HepG2 (cell line): ENCODE measurements around the gene GGA3. TPM values are rescaled to one million over a fixed set of nuclear protein-coding genes. Genes with fewer than 3 reads are reported as not detected.

ENCODE experiments used
- ARNT ChIP-seq: fragments of 450-650 bp; IDR thresholded peaks from 2 replicates; pipeline ENCODE4 v1.6.1; 2017
- ATRX ChIP-seq: sonication (generic); formaldehyde crosslinking; IDR thresholded peaks from 2 replicates; pipeline ENCODE4 v1.4.0; 2020; ENCODE audit warnings: missing genetic modification reagents, borderline replicate concordance
- CEBPG ChIP-seq: IDR thresholded peaks from 2 replicates; pipeline ENCODE4 v1.6.1; 2016
- HOXA7 ChIP-seq: sonication (generic); formaldehyde crosslinking; IDR thresholded peaks from 2 replicates; pipeline ENCODE4 v1.8.1; 2022; ENCODE audit warnings: mild to moderate bottlenecking, missing genetic modification reagents, moderate library complexity
- KLF16 ChIP-seq, 2 experiments: sonication (generic) in 1 of 2; formaldehyde crosslinking in 1 of 2; IDR thresholded peaks; 2 replicates each; pipeline versions ENCODE4 v1.6.1 to v1.8.0; 2016 to 2023; ENCODE audit warnings: missing genetic modification reagents in 2 of 2, missing compliant biosample characterization in 1 of 2
- NFYB ChIP-seq: sonication (generic); formaldehyde crosslinking; IDR thresholded peaks from 2 replicates; pipeline ENCODE4 v1.4.0; 2020; ENCODE audit warnings: missing genetic modification reagents
- ONECUT2 ChIP-seq: sonication (generic); formaldehyde crosslinking; IDR thresholded peaks from 2 replicates; pipeline ENCODE4 v1.4.0; 2020; ENCODE audit warnings: missing genetic modification reagents
- REL ChIP-seq: sonication (generic); formaldehyde crosslinking; conservative IDR thresholded peaks from 2 replicates; pipeline ENCODE4 v1.8.0; 2022; ENCODE audit warnings: mild to moderate bottlenecking, missing genetic modification reagents, moderate library complexity
- TARDBP ChIP-seq: sonication (generic); formaldehyde crosslinking; IDR thresholded peaks from 2 replicates; pipeline ENCODE4 v1.8.0; 2022; ENCODE audit warnings: mild to moderate bottlenecking, missing genetic modification reagents
- TCF7L2 ChIP-seq: IDR thresholded peaks from 2 replicates; pipeline ENCODE4 v1.6.1; 2011; ENCODE audit warnings: mild to moderate bottlenecking, low read depth, low read length, moderate library complexity
- ZC3H13 ChIP-seq: sonication (generic); formaldehyde crosslinking; IDR thresholded peaks from 2 replicates; pipeline ENCODE4 v1.8.1; 2023; ENCODE audit warnings: mild to moderate bottlenecking, missing genetic modification reagents, moderate library complexity
- ZFYVE20 ChIP-seq: sonication (generic); formaldehyde crosslinking; IDR thresholded peaks from 2 replicates; pipeline ENCODE4 v1.8.0; 2023; ENCODE audit warnings: low read depth, mild to moderate bottlenecking, moderate library complexity, missing genetic modification reagents, borderline replicate concordance
- ZNF441 ChIP-seq: sonication (generic); formaldehyde crosslinking; IDR thresholded peaks from 2 replicates; pipeline ENCODE4 v1.7.0; 2021; ENCODE audit warnings: missing genetic modification reagents, borderline replicate concordance
- ZNF550 ChIP-seq: sonication (generic); formaldehyde crosslinking; IDR thresholded peaks from 2 replicates; pipeline ENCODE4 v1.4.0; 2020; ENCODE audit warnings: mild to moderate bottlenecking, missing genetic modification reagents, borderline replicate concordance
- ZNF557 ChIP-seq: sonication (generic); formaldehyde crosslinking; IDR thresholded peaks from 2 replicates; pipeline ENCODE4 v1.4.0; 2020; ENCODE audit warnings: missing genetic modification reagents
- ZNF646 ChIP-seq: sonication (generic); formaldehyde crosslinking; IDR thresholded peaks from 2 replicates; pipeline ENCODE4 v1.9.0; 2021; ENCODE audit warnings: mild to moderate bottlenecking, missing genetic modification reagents
- ZNF720 ChIP-seq: sonication (generic); formaldehyde crosslinking; IDR thresholded peaks from 2 replicates; pipeline ENCODE4 v1.4.0; 2020; ENCODE audit warnings: missing genetic modification reagents
- ZSCAN9 ChIP-seq: IDR thresholded peaks from 2 replicates; pipeline ENCODE4 v1.6.1; 2016; ENCODE audit warnings: borderline replicate concordance
- polyA plus RNA-seq, 8 experiments: library from polyadenylated mRNA; depleted of rRNA in 3 of 8; stranded (reverse) in 7 of 8; unstranded in 1 of 8; fragments of >200 nt; fragmentation: Illumina TruSeq in 4 of 8; extraction: Trizol in 4 of 8; gene quantifications; 2 replicates each; pipeline versions ENCODE4 v1.2.1 to v1.2.3, GENCODE V29; 2011 to 2016; ENCODE audit warnings: low read depth in 4 of 8, missing spikeins in 1 of 8, mixed read lengths in 1 of 8; ENCODE audit not compliant: insufficient read depth in 1 of 8
- total RNA-seq, 5 experiments: library from RNA; depleted of rRNA; stranded (reverse); fragments of >200 nt; fragmentation: Illumina TruSeq; extraction: Trizol; gene quantifications; 2 replicates each; pipeline ENCODE4 v1.2.3, GENCODE V29; 2016; ENCODE audit warnings: low read depth in 1 of 5
- TF ChIP-seq, protein P1 (sequence below): sonication (generic); formaldehyde crosslinking; IDR thresholded peaks from 2 replicates; pipeline ENCODE4 v1.4.0; 2020; ENCODE audit warnings: missing genetic modification reagents; ENCODE audit errors: not compliant biosample characterization
- TF ChIP-seq, protein P2 (sequence below): sonication (generic); formaldehyde crosslinking; IDR thresholded peaks from 2 replicates; pipeline ENCODE4 v1.8.0; 2022; ENCODE audit warnings: mild to moderate bottlenecking, missing genetic modification reagents

Gene GGA3
- total and polyA plus RNA-seq, 2 of the 13 experiments (the other 11 are each of a cell fraction or from before 2014, with no cell fraction given) = 28.4 to 43.7 TPM

DNA sequence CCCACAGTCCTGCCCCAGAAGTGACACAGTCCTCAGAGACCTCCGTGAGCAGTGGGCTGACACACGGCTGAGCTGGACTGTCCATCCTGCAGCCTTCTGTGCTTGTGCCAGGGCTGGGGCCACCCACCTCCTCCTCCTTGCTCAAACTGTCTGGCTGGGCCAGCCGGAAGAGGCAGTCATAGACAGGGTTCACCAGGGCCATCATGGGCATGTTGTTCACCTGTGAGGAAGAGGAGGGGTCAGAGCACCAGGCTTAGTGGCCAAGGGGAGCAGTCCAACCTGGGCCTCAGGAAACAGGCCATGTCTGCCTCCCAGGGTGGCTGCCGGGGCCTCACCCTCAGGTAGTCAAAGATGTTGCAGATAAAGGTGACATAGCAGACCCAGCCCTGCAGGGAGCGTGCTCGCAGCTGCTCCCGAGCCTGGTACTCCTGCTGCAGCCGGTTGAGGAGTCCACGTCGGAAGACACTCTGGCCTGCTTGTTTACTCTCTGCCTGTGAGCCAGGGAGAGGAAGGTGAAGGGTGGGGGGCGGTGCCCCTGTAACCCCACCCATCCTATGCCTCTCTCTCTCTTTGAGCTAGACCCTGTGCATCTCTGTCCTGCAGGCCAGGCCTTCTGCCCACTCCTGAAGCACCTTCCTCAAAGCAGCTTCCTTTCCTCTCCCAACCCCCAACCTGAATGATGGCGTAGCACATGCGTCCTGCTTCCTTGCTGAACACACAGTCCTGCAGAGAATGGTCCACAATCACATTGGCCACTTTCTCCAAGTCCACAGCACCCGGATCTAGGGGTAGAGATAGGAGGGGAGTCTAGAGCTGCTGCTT lies 6.2 kb upstream of the GGA3 start (continued):
- TF ChIP-seq ZNF720 = peak; percentile 79; the same call in 1 of the 2 replicates
- peak; percentile 47; the same call in 1 of the 2 replicates for TF ChIP-seq ZNF441 (CRISPR knock-in tag)
- TF ChIP-seq REL (CRISPR knock-in tag) = no peak
- no peak for TF ChIP-seq ATRX (CRISPR knock-in tag)
- no peak for TF ChIP-seq ZNF646 (CRISPR knock-in tag)
- no peak for TF ChIP-seq ONECUT2
- TF ChIP-seq KLF16 (CRISPR knock-in tag; IDR thresholded peaks at IDR 0.05) = peak in 1 of 2 experiments; percentile 68; a peak in 1 of 4 replicates
- TF ChIP-seq ZC3H13 = peak; percentile 87
- TF ChIP-seq TARDBP = peak; percentile 82; the same call in 1 of the 2 replicates
- no peak for TF ChIP-seq ZSCAN9 (CRISPR knock-in tag)
- TF ChIP-seq, protein P1, sequence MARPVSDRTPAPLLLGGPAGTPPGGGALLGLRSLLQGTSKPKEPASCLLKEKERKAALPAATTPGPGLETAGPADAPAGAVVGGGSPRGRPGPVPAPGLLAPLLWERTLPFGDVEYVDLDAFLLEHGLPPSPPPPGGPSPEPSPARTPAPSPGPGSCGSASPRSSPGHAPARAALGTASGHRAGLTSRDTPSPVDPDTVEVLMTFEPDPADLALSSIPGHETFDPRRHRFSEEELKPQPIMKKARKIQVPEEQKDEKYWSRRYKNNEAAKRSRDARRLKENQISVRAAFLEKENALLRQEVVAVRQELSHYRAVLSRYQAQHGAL (CRISPR knock-in tag) = no peak
- TF ChIP-seq, protein P2, sequence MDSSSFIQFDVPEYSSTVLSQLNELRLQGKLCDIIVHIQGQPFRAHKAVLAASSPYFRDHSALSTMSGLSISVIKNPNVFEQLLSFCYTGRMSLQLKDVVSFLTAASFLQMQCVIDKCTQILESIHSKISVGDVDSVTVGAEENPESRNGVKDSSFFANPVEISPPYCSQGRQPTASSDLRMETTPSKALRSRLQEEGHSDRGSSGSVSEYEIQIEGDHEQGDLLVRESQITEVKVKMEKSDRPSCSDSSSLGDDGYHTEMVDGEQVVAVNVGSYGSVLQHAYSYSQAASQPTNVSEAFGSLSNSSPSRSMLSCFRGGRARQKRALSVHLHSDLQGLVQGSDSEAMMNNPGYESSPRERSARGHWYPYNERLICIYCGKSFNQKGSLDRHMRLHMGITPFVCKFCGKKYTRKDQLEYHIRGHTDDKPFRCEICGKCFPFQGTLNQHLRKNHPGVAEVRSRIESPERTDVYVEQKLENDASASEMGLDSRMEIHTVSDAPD (CRISPR knock-in tag) = 0 out of 2 replicates have a peak, but pooled peaks have one; percentile 24
- no peak; the same call in 1 of the 2 replicates for TF ChIP-seq NFYB
- no peak for TF ChIP-seq HOXA7
- TF ChIP-seq TCF7L2 = no peak
- TF ChIP-seq ARNT = no peak
- 0 out of 2 replicates have a peak, but pooled peaks have one; percentile 53 for TF ChIP-seq CEBPG
- no peak for TF ChIP-seq ZNF557 (CRISPR knock-in tag)
- no peak for TF ChIP-seq ZFYVE20
- TF ChIP-seq ZNF550 (CRISPR knock-in tag) = no peak
